Dedifferentiated amniotic fluid mesenchymal stem cell (primary cell): ENCODE results near the gene MARVELD1.
"Not testable (repeated sequence)": the region's sequence is repeated elsewhere in the genome, so short reads cannot be mapped to it uniquely, and the experiment has no call there.

Source experiments
- DNase-seq: peaks from one replicate; pipeline ENCODE4 v3.0.0-alpha.2; 2016; ENCODE audit errors: extremely low spot score

Gene MARVELD1

GRCh38 chr10:97713339-97713825 lies at the start of gene MARVELD1:
MARVELD1 (plus strand) TSS chr10:97713730; CDS start chr10:97713877, 147 bp downstream.
- peak; percentile 79 for DNase-seq

- no peak for DNase-seq
Measured at GRCh38 chr10:97664282-97664850, 49.2 kb upstream of the MARVELD1 start.

GRCh38 chr10:97666992-97667391 lies 46.5 kb upstream of the MARVELD1 start:
- DNase-seq, result no peak

GRCh38 chr10:97667463-97667862 lies 46.1 kb upstream of the MARVELD1 start:
- no peak for DNase-seq

- DNase-seq, result no peak
Measured at GRCh38 chr10:97669571-97669970, 44.0 kb upstream of the MARVELD1 start.

GRCh38 chr10:97673736-97674525 lies 39.6 kb upstream of the MARVELD1 start:
- no peak for DNase-seq

GRCh38 chr10:97675222-97675621 lies 38.3 kb upstream of the MARVELD1 start:
- no peak for DNase-seq

GRCh38 chr10:97676770-97677581 lies 36.6 kb upstream of the MARVELD1 start:
- peak; percentile 36 for DNase-seq

- DNase-seq, result no peak
Measured at GRCh38 chr10:97679594-97679993, 33.9 kb upstream of the MARVELD1 start.

- no peak for DNase-seq
Measured at GRCh38 chr10:97682042-97682441, 31.5 kb upstream of the MARVELD1 start.

- no peak for DNase-seq
Measured at GRCh38 chr10:97683556-97684367, 29.8 kb upstream of the MARVELD1 start.

- not testable (repeated sequence) for DNase-seq
Measured at GRCh38 chr10:97684368-97684713, 29.2 kb upstream of the MARVELD1 start.

- no peak for DNase-seq
Measured at GRCh38 chr10:97684866-97685394, 28.6 kb upstream of the MARVELD1 start.

GRCh38 chr10:97685395-97685958 lies 28.1 kb upstream of the MARVELD1 start:
- DNase-seq, result no peak

- no peak for DNase-seq
Measured at GRCh38 chr10:97686301-97686961, 27.1 kb upstream of the MARVELD1 start.

- DNase-seq, result peak; percentile 96
Measured at GRCh38 chr10:97686962-97687784, 26.4 kb upstream of the MARVELD1 start, which contains the start of gene AVPI1. AVPI1 (minus strand) TSS chr10:97687241; CDS start chr10:97679905, 7,336 bp downstream.

GRCh38 chr10:97687785-97688781 lies 25.4 kb upstream of the MARVELD1 start:
- peak; percentile 85 for DNase-seq

GRCh38 chr10:97689559-97690020 lies 23.9 kb upstream of the MARVELD1 start:
- DNase-seq, result peak; percentile 94
